SK-N-SH (cell line): Measurements from ENCODE around the gene UNC5B. TPM values are rescaled to one million over a fixed set of nuclear protein-coding genes. Genes with fewer than 3 reads are reported as not detected.

Source experiments
- CTCF ChIA-PET: fragments of 300-600, 350-600 bp; formaldehyde crosslinking; extraction: SDS; loops from one replicate; lab custom pipeline; 2021; lab: Yijun Ruan, JAX
- POLR2A ChIA-PET: fragments of 350-600 bp; sonication (Branson Sonifier 250); formaldehyde crosslinking; extraction: SDS; loops from one replicate; lab custom pipeline; 2020; ENCODE audit warnings: antibody characterized with exemption, inconsistent platforms; lab: Yijun Ruan, JAX
- DNase-seq: peaks from one replicate; pipeline ENCODE4 v3.0.0; 2012
- H2AFZ ChIP-seq: fragments of 200-600 bp; sonication (generic); 2 replicates; pipeline ENCODE4 v1.8.1; 2016; ENCODE audit warnings: antibody characterized with exemption, mild to moderate bottlenecking, low read depth
- H3F3A ChIP-seq: fragments of 200-600 bp; sonication (generic); replicated peaks from 2 replicates; pipeline ENCODE3; 2016; ENCODE audit warnings: antibody characterized with exemption, mild to moderate bottlenecking; ENCODE audit not compliant: insufficient read depth
- H3K27ac ChIP-seq, 2 experiments: fragments of 200-500 bp in 1 of 2; fragments of 200-600 bp in 1 of 2; sonication (Bioruptor generic) in 1 of 2; sonication (generic), shearing (Covaris generic) in 1 of 2; 2 replicates each; pipeline versions ENCODE4 v1.5.1 to v1.6.1; 2014 to 2016; ENCODE audit warnings: low read depth in 2 of 2, inconsistent platforms in 1 of 2, low read length in 1 of 2, mild to moderate bottlenecking in 1 of 2, mixed read lengths in 1 of 2
- H3K27me3 ChIP-seq: fragments of 200-600 bp; sonication (generic), shearing (Covaris generic); 2 replicates; pipeline ENCODE4 v1.6.1; 2016; ENCODE audit warnings: mixed run types; ENCODE audit not compliant: insufficient read depth
- H3K36me3 ChIP-seq, 2 experiments: fragments of 200-500 bp in 1 of 2; fragments of 200-600 bp in 1 of 2; sonication (Bioruptor generic) in 1 of 2; sonication (generic) in 1 of 2; replicated peaks in 1 of 2; 2 replicates each; pipeline versions ENCODE3 to v1.5.1; 2014 to 2016; ENCODE audit warnings: low read length in 1 of 2, mild to moderate bottlenecking in 1 of 2; ENCODE audit not compliant: insufficient read depth in 2 of 2, control insufficient read depth in 1 of 2
- H3K4me1 ChIP-seq, 2 experiments: fragments of 200-500 bp in 1 of 2; fragments of 200-600 bp in 1 of 2; sonication (Bioruptor generic) in 1 of 2; sonication (generic), shearing (Covaris generic) in 1 of 2; 2 replicates each; pipeline versions ENCODE4 v1.5.1 to v1.6.1; 2014 to 2016; ENCODE audit warnings: low read depth in 1 of 2, low read length in 1 of 2, mixed run types in 1 of 2; ENCODE audit not compliant: insufficient read depth in 2 of 2, control insufficient read depth in 1 of 2
- H3K4me2 ChIP-seq: fragments of 200-600 bp; sonication (generic), shearing (Covaris generic); 2 replicates; pipeline ENCODE4 v1.6.1; 2017; ENCODE audit warnings: mixed run types
- H3K4me3 ChIP-seq, 2 experiments: fragments of 200-500 bp in 1 of 2; fragments of 200-600 bp in 1 of 2; sonication (Bioruptor generic) in 1 of 2; sonication (generic), shearing (Covaris generic) in 1 of 2; 2 replicates each; pipeline versions ENCODE4 v1.5.1 to v1.8.1; 2014 to 2016; ENCODE audit warnings: low read depth in 2 of 2, inconsistent platforms in 1 of 2, low read length in 1 of 2, mild to moderate bottlenecking in 1 of 2, mixed read lengths in 1 of 2, moderate library complexity in 1 of 2
- H3K79me2 ChIP-seq: fragments of 200-600 bp; sonication (generic); 2 replicates; pipeline ENCODE4 v1.8.1; 2017; ENCODE audit warnings: mild to moderate bottlenecking; ENCODE audit not compliant: insufficient read depth
- H3K9ac ChIP-seq: fragments of 200-600 bp; sonication (generic); 2 replicates; pipeline ENCODE4 v1.6.1; 2017; ENCODE audit warnings: mixed run types
- H3K9me2 ChIP-seq: fragments of 200-600 bp; sonication (generic); 2 replicates; pipeline ENCODE4 v1.6.1; 2017; ENCODE audit warnings: mixed run types
- H3K9me3 ChIP-seq: fragments of 200-600 bp; sonication (generic); 2 replicates; pipeline ENCODE4 v1.6.1; 2017; ENCODE audit warnings: mixed run types, mild to moderate bottlenecking, moderate library complexity
- H4K20me1 ChIP-seq: fragments of 200-600 bp; sonication (generic); 2 replicates; pipeline ENCODE4 v1.6.1; 2017; ENCODE audit warnings: mild to moderate bottlenecking, mixed run types; ENCODE audit not compliant: insufficient read depth
- CHD2 ChIP-seq: fragments of 150-350 bp; IDR thresholded peaks from 2 replicates; pipeline ENCODE4 v1.6.1; 2018; ENCODE audit warnings: low read length; ENCODE audit not compliant: partially characterized antibody
- CTCF ChIP-seq: fragments of 200-600 bp; sonication (generic); IDR thresholded peaks from 2 replicates; pipeline ENCODE4 v1.6.1; 2017; ENCODE audit warnings: antibody characterized with exemption, mild to moderate bottlenecking, moderate library complexity
- ELF1 ChIP-seq: IDR thresholded peaks from 2 replicates; pipeline ENCODE4 v1.4.0; 2012
- EP300 ChIP-seq, 2 experiments: IDR thresholded peaks; 2 replicates each; pipeline versions ENCODE4 v1.4.0 to v1.6.1; 2012; ENCODE audit warnings: borderline replicate concordance in 1 of 2, low read depth in 1 of 2, low read length in 1 of 2
- EZH2phosphoT487 ChIP-seq: fragments of 200-600 bp; sonication (generic); IDR thresholded peaks from 2 replicates; pipeline ENCODE4 v1.6.1; 2017; ENCODE audit warnings: low read depth, mixed run types, mild to moderate bottlenecking, antibody characterized with exemption, moderate library complexity, borderline replicate concordance
- FOXM1 ChIP-seq: IDR thresholded peaks from 2 replicates; pipeline ENCODE4 v1.4.0; 2012; ENCODE audit warnings: low read depth, mild to moderate bottlenecking
- GATA2 ChIP-seq: sonication (generic); formaldehyde crosslinking; IDR thresholded peaks from 2 replicates; pipeline ENCODE4 v1.5.0; 2020; ENCODE audit warnings: mild to moderate bottlenecking, missing genetic modification reagents
- MAX ChIP-seq: IDR thresholded peaks from 2 replicates; pipeline ENCODE4 v1.4.0; 2012; ENCODE audit warnings: low read depth
- MEF2A ChIP-seq: IDR thresholded peaks from 2 replicates; pipeline ENCODE4 v1.4.0; 2012; ENCODE audit warnings: low read depth, borderline replicate concordance
- MXI1 ChIP-seq: IDR thresholded peaks from 2 replicates; pipeline ENCODE4 v1.6.1; 2012; ENCODE audit warnings: mild to moderate bottlenecking, low read depth, low read length, improper control_type of control experiment
- NFIC ChIP-seq: IDR thresholded peaks from 2 replicates; pipeline ENCODE4 v1.4.0; 2012; ENCODE audit warnings: borderline replicate concordance
- RAD21 ChIP-seq: IDR thresholded peaks from 2 replicates; pipeline ENCODE4 v1.6.1; 2012; ENCODE audit warnings: mild to moderate bottlenecking, low read length
- RCOR1 ChIP-seq: fragments of 150-350 bp; IDR thresholded peaks from 2 replicates; pipeline ENCODE4 v1.6.1; 2017; ENCODE audit warnings: antibody characterized with exemption, low read length
- RFX5 ChIP-seq: IDR thresholded peaks from 2 replicates; pipeline ENCODE4 v1.6.1; 2012; ENCODE audit warnings: mild to moderate bottlenecking, improper control_type of control experiment, low read length
- SIN3A ChIP-seq: IDR thresholded peaks from 2 replicates; pipeline ENCODE4 v1.6.1; 2012; ENCODE audit warnings: low read depth, mild to moderate bottlenecking, low read length, moderate library complexity, borderline replicate concordance
- TAF1 ChIP-seq: IDR thresholded peaks from 2 replicates; pipeline ENCODE4 v1.6.1; 2012; ENCODE audit warnings: low read depth, mild to moderate bottlenecking, low read length, moderate library complexity, borderline replicate concordance
- USF1 ChIP-seq: IDR thresholded peaks from 2 replicates; pipeline ENCODE4 v1.4.0; 2012; ENCODE audit warnings: low read depth, borderline replicate concordance
- USF2 ChIP-seq: fragments of 150-350 bp; IDR thresholded peaks from 2 replicates; pipeline ENCODE4 v1.6.1; 2017; ENCODE audit warnings: antibody characterized with exemption, low read length, low read depth, borderline replicate concordance
- YY1 ChIP-seq: IDR thresholded peaks from 2 replicates; pipeline ENCODE4 v1.4.0; 2012; ENCODE audit warnings: low read depth, mild to moderate bottlenecking
- WGBS: methylation state at CpG from one replicate; pipeline ENCODE4 v1.1.6; 2017; ENCODE audit warnings: low lambda C conversion rate; 5-methylcytosine and 5-hydroxymethylcytosine counted together
- polyA plus RNA-seq, 3 experiments: library from polyadenylated mRNA; depleted of rRNA; stranded (reverse); fragments of >200 nt; gene quantifications; 2 replicates each; pipeline ENCODE4 v1.2.3, GENCODE V29; 2012

UNC5B gene
- polyA plus RNA-seq, 1 of the 3 experiments (the other 2 are of a cell fraction), result 13.8 TPM

GRCh38 chr10:71257319-71257997 lies 45.1 kb downstream of the UNC5B start:
- Histone ChIP-seq H3K4me1 (peaks cover 48 to 97% of the 10 kb centered on the region in 2 experiments), H3K79me2 (peaks cover 80% of the 10 kb centered on the region)

More at GRCh38 chr10:71257319-71257997, 45.1 kb downstream of the UNC5B start:
- Histone ChIP-seq H3K4me2 (no peak overlapping the region), H3K36me3 (peaks cover 0 to 2% of the 10 kb centered on the region in 2 experiments), H3K9me2 (no peaks in the 10 kb centered on the region), H3K27me3 (no peaks in the 10 kb centered on the region), H3K27ac (peak overlapping the region in 1 of 2 experiments; percentile 100; a peak in 2 of 4 replicates), H3K9ac (no peak overlapping the region), H3K4me3 (no peak overlapping the region)
- no peak for DNase-seq
- CTCF ChIA-PET, result interaction anchor here (1.1 to 9.3 kb wide), 10 partner anchors 12 to 354 kb away, joined by 3 to 106 read pairs (median 5); no protein-coding TSS in a partner anchor
- WGBS, result 83% methylated on average over 6 of the region's 11 CpGs
- TF ChIP-seq EZH2phosphoT487, result no peak
- no peak for TF ChIP-seq TAF1
- TF ChIP-seq YY1, result no peak
- no peak for TF ChIP-seq USF2
- TF ChIP-seq FOXM1, result no peak
- no peak for TF ChIP-seq MEF2A
- TF ChIP-seq NFIC, result no peak
- TF ChIP-seq MAX, result no peak
- TF ChIP-seq MXI1, result no peak
- no peak for TF ChIP-seq CHD2
- TF ChIP-seq SIN3A, result no peak
- TF ChIP-seq USF1, result no peak
- no peak for TF ChIP-seq RFX5
- no peak for TF ChIP-seq CTCF
- no peak for TF ChIP-seq ELF1
- no peak for TF ChIP-seq RAD21
- no peak for TF ChIP-seq RCOR1
- TF ChIP-seq GATA2 (CRISPR knock-in tag), result no peak
- TF ChIP-seq EP300 (IDR thresholded peaks at IDR 0.05; ENCODE audit: borderline replicate concordance in 1 of 2, low read depth in 1 of 2, low read length in 1 of 2), result no peak
- TF ChIP-seq, all 33 proteins: peak for 0
- Histone ChIP-seq H4K20me1 (peaks cover 45% of the 10 kb centered on the region; the same call in 1 of the 2 replicates), H3K9me3 (no peaks in the 10 kb centered on the region), H2AFZ (no peak overlapping the region), H3F3A (peaks cover 19% of the 10 kb centered on the region)
- POLR2A ChIA-PET, result interaction anchor here (2.0 to 2.7 kb wide), 4 partner anchors 9 to 35 kb away, joined by 5 to 26 read pairs (median 18); no protein-coding TSS in a partner anchor
